Pancreas (tissue), 10 donors: ENCODE data around the gene PAK1IP1. TPM values are rescaled to one million over a fixed set of nuclear protein-coding genes. Genes with fewer than 3 reads are reported as not detected.
A peak's percentile ranks its signal among the peaks of the same experiment; 100 is the strongest.

ENCODE experiments used
- ATAC-seq, 4 donors: fragments of 200-7000 bp; cut with Tn5 transposase; one replicate each; pipeline versions ENCODE4 v1.8.0 to v1.9.1; 2020; ENCODE audit warnings: mild to moderate bottlenecking in 4 of 4, moderate library complexity in 4 of 4
- DNase-seq, 6 donors: peaks; one replicate each; pipeline ENCODE4 v3.0.0-alpha.2; 2020
- FAIRE-seq: peaks from 2 replicates; lab custom pipeline; 2012; peaks lifted over from hg19 to GRCh38; lab: Jason Lieb, UNC
- H3K27ac ChIP-seq, 4 donors: fragments of 200-600 bp; sonication (generic); 1 replicate in 3 of 4; 2 replicates in 1 of 4; pipeline versions ENCODE4 v1.5.0 to v1.8.0; 2020
- H3K27me3 ChIP-seq, 4 donors: fragments of 200-600 bp; one replicate each; pipeline ENCODE4 v1.8.0; 2021
- H3K36me3 ChIP-seq, 3 donors: fragments of 200-600 bp; sonication (generic) in 1 of 3; one replicate each; pipeline versions ENCODE4 v1.5.0 to v1.8.0; 2020 to 2021
- H3K4me1 ChIP-seq, 3 donors: fragments of 200-600 bp; one replicate each; pipeline ENCODE4 v1.8.0; 2021
- H3K4me3 ChIP-seq, 4 donors: fragments of 200-600 bp; sonication (generic) in 2 of 4; one replicate each; pipeline versions ENCODE4 v1.5.0 to v1.8.0; 2020 to 2021
- H3K9me3 ChIP-seq, 4 donors: fragments of 200-600 bp; one replicate each; pipeline ENCODE4 v1.8.0; 2021
- WGBS, 2 donors: extraction: QIAGEN DNeasy Blood & Tissue Kit; methylation state at CpG; one replicate each; pipeline ENCODE4 v1.1.7; 2013; 5-methylcytosine and 5-hydroxymethylcytosine counted together
- intact Hi-C, 3 donors: fragments of 100-400 bp; cut with DNase I; formaldehyde crosslinking; loops; one replicate each; pipeline versions ENCODE4 v1.11.1 to v1.14.2; 2022
- polyA plus RNA-seq, 2 donors: library from polyadenylated mRNA; stranded (reverse); fragments of 200-250 nt; gene quantifications; one replicate each; pipeline ENCODE4 v1.2.3, GENCODE V29; 2013
- total RNA-seq, 6 donors: library from RNA; stranded (reverse); fragmentation: NEBNext Ultra II Directional in 4 of 6; extraction: Animal tissue kit (Norgen Biotek cat#: 25700) in 4 of 6; gene quantifications; one replicate each; pipeline versions ENCODE4 v1.2.1 to v1.2.4, GENCODE V29; 2021 to 2023
- TF ChIP-seq, protein P1 (sequence below), 4 donors: fragments of 200-600 bp; sonication (generic) in 3 of 4; IDR thresholded peaks; one replicate each; pipeline versions ENCODE4 v1.5.0 to v1.8.0; 2021; ENCODE audit warnings: antibody characterized with exemption in 4 of 4
- donor health status: healthy with polysubstance abuse.
- donor health status: DM: no; HTN: no; CAD: no; lungs with moderate emphysema.
- donor health status: DM: no; HTN: no; CAD: no.
- donor health status: control.
- donor health status: control.
- donor health status: Bipolar disorder and iron deficiency.
- donor health status: DM: yes; HTN: yes; CAD: no.
- donor health status: DM: no; HTN: no; CAD: no.
- donor health status: DM: no; HTN: no; CAD: no.
- donor health status: DM: yes; HTN: yes; CAD: no.

PAK1IP1 gene
- total and polyA plus RNA-seq, 8 donors: 2.4 to 7.3 (median 5.2) TPM

- no peaks in the 10 kb centered on the region for H3K27me3 ChIP-seq
- FAIRE-seq (no peak), DNase-seq (no peak), ATAC-seq (no peak)
- WGBS, 2 donors: 70 to 71% methylated on average over 8 of the region's 8 CpGs
- H3K9me3 ChIP-seq: no peaks in the 10 kb centered on the region
- H3K4me3 ChIP-seq: no peak overlapping the region
- intact Hi-C loops: no loop called here
- no peaks in the 10 kb centered on the region for H3K36me3 ChIP-seq
- H3K4me1 ChIP-seq: peaks cover 0 to 2% (median 0%) of the 10 kb centered on the region in 3 donors
- TF ChIP-seq, protein P1, sequence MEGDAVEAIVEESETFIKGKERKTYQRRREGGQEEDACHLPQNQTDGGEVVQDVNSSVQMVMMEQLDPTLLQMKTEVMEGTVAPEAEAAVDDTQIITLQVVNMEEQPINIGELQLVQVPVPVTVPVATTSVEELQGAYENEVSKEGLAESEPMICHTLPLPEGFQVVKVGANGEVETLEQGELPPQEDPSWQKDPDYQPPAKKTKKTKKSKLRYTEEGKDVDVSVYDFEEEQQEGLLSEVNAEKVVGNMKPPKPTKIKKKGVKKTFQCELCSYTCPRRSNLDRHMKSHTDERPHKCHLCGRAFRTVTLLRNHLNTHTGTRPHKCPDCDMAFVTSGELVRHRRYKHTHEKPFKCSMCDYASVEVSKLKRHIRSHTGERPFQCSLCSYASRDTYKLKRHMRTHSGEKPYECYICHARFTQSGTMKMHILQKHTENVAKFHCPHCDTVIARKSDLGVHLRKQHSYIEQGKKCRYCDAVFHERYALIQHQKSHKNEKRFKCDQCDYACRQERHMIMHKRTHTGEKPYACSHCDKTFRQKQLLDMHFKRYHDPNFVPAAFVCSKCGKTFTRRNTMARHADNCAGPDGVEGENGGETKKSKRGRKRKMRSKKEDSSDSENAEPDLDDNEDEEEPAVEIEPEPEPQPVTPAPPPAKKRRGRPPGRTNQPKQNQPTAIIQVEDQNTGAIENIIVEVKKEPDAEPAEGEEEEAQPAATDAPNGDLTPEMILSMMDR (IDR thresholded peaks at IDR 0.05): no peak
- no peak overlapping the region for H3K27ac ChIP-seq
Measured at GRCh38 chr6:10686901-10687300, 7.9 kb upstream of the PAK1IP1 start.

DNA sequence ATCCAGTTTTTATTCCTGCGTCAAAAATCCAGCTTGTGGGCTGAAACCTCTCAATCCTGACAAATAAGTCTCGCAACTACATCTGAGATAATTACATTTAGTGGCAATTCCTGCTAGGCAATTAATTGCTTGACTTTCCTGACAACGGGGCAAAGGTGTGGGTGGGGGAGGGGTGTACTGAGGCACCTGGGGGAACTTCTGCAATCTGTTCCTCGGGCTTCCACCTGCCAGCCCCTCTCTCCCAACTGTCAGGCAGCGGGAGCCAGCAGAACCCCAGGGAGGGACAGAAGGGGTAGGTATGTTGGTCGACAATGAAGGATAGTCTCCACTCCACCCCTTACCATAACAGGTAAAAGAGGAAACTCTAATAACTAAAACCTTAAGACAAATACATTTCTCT is 7.2 kb upstream of the PAK1IP1 start:
- Histone ChIP-seq H3K9me3 (no peaks in the 10 kb centered on the region), H3K27ac (no peak overlapping the region), H3K4me3 (no peak overlapping the region), H3K27me3 (no peaks in the 10 kb centered on the region), H3K4me1 (peaks cover 0 to 4% (median 0%) of the 10 kb centered on the region in 3 donors), H3K36me3 (no peaks in the 10 kb centered on the region)
- DNase-seq (no peak), ATAC-seq (no peak), FAIRE-seq (no peak)
- TF ChIP-seq, protein P1 (IDR thresholded peaks at IDR 0.05): no peak
- intact Hi-C loops: no loop called here
- 35 to 39% methylated on average over 6 of the region's 6 CpGs for WGBS, 2 donors

DNA sequence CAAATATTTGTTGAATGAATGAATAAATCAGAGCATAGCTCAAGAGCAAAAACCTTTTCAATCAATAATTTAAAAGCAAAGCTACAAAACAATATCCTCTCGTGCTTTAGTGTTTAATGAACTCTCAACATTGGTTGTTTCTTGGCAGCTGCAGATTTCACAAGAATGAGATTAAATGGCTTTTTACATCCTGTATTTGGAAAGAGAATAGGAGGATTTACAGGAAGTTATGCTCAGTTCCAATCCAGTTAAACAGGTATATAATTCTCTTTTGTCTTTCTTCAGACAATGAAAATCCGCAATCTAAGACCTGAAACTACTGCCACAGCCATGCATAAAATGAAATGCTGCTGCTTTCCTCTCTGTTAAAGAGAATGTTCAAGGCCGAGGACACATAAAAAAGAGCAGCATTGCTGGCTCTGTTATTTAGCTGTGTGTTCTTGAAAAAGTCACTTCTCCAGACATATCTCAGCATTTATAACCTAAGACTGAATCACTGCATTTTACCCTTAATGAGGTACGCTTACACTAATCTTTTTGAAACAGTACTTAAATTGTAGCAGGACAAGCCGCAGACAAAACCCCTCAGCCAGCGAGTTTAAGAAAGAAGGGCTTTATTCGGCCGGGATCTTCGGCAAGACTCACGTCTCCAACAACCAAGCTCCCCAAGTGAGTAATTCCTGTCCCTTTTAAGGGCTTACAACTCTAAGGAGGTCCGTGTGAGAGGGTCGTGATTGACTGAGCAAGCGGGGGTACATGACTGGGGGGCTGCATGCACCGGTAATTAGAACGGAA is 3.9 kb upstream of the PAK1IP1 start:
- H3K27me3 ChIP-seq: no peaks in the 10 kb centered on the region
- ATAC-seq (no peak), DNase-seq (no peak), FAIRE-seq (no peak)
- no peak overlapping the region for H3K4me3 ChIP-seq
- TF ChIP-seq, protein P1 (IDR thresholded peaks at IDR 0.05): no peak
- H3K27ac ChIP-seq: peak overlapping the region in 1 of 4 donors; percentile 18
- intact Hi-C loops: no loop called here
- H3K9me3 ChIP-seq: no peaks in the 10 kb centered on the region
- H3K36me3 ChIP-seq: no peaks in the 10 kb centered on the region
- H3K4me1 ChIP-seq: peaks cover 3 to 18% (median 9%) of the 10 kb centered on the region in 3 donors
- WGBS, 2 donors: 44 to 52% methylated on average over 15 of the region's 15 CpGs

GRCh38 chr6:10692965-10693538 is 1.7 kb upstream of the PAK1IP1 start:
- ATAC-seq: no peak
- intact Hi-C loops: no loop called here
- Histone ChIP-seq H3K27ac (no peak overlapping the region), H3K9me3 (no peaks in the 10 kb centered on the region), H3K36me3 (no peaks in the 10 kb centered on the region), H3K4me3 (peak overlapping the region in 2 of 4 donors; percentile 77 to 89), H3K27me3 (no peaks in the 10 kb centered on the region), H3K4me1 (peaks cover 3 to 29% (median 14%) of the 10 kb centered on the region in 3 donors)
- TF ChIP-seq, protein P1 (IDR thresholded peaks at IDR 0.05): no peak
- WGBS, 2 donors: 88 to 92% methylated on average over 8 of the region's 8 CpGs
- DNase-seq: no peak
- no peak for FAIRE-seq
